Calu3 (cell line): ENCODE data around the gene RAB14. TPM values are rescaled to one million over a fixed set of nuclear protein-coding genes. Genes with fewer than 3 reads are reported as not detected.
A peak's percentile ranks its signal among the peaks of the same experiment; 100 is the strongest.

ENCODE experiments used
- BruUV-seq: library from RNA; stranded (reverse); fragments of 400-500 nt; replicated peaks from 2 replicates; lab custom pipeline; 2021; lab: Mats Ljungman, UMichigan
- CTCF ChIA-PET: fragments of 300-600 bp; sonication (Branson Sonifier 250); formaldehyde crosslinking; loops from one replicate; lab custom pipeline; 2022; ENCODE audit warnings: antibody characterized with exemption; lab: Charles Lee
- DNase-seq: peaks from one replicate; pipeline ENCODE4 v3.0.0; 2022
- H3K27ac Mint-ChIP-seq: one replicate; pipeline ENCODE4 v1.8.0; 2022; ENCODE audit warnings: mixed read lengths; ENCODE audit not compliant: unreplicated experiment
- H3K27me3 Mint-ChIP-seq: one replicate; pipeline ENCODE4 v1.8.0; 2022; ENCODE audit warnings: mixed read lengths; ENCODE audit not compliant: unreplicated experiment
- H3K36me3 Mint-ChIP-seq: one replicate; pipeline ENCODE4 v1.8.0; 2022; ENCODE audit warnings: mild to moderate bottlenecking, moderate library complexity, mixed read lengths; ENCODE audit not compliant: insufficient read depth, unreplicated experiment
- H3K4me1 Mint-ChIP-seq: one replicate; pipeline ENCODE4 v1.8.0; 2022; ENCODE audit warnings: mild to moderate bottlenecking, low read depth, mixed read lengths; ENCODE audit not compliant: unreplicated experiment
- H3K4me3 Mint-ChIP-seq: one replicate; pipeline ENCODE4 v1.8.0; 2022; ENCODE audit warnings: mild to moderate bottlenecking, low read depth, moderate library complexity, mixed read lengths; ENCODE audit not compliant: unreplicated experiment
- H3K9me3 Mint-ChIP-seq: one replicate; pipeline ENCODE4 v1.8.0; 2022; ENCODE audit warnings: low read depth, mixed read lengths; ENCODE audit not compliant: unreplicated experiment
- CTCF ChIP-seq: fragments of 200-600 bp; IDR thresholded peaks from one replicate; pipeline ENCODE4 v1.8.0; 2022; ENCODE audit warnings: antibody characterized with exemption; ENCODE audit not compliant: unreplicated experiment
- intact Hi-C: fragments of 100-400 bp; cut with micrococcal nuclease; formaldehyde crosslinking; loops from one replicate; pipeline ENCODE4 v1.10.0; 2022; ENCODE audit not compliant: unreplicated experiment
- total RNA-seq: library from RNA; stranded (reverse); gene quantifications from 2 replicates; pipeline ENCODE4 v1.2.3, GENCODE V29; 2022

RAB14 gene
- total RNA-seq, 1 experiment from 2014 or later = 42.5 TPM

- no peak for TF ChIP-seq CTCF
- DNase-seq = no peak
- no peak overlapping the region for H3K27ac Mint-ChIP-seq
- H3K27me3 Mint-ChIP-seq = no peaks in the 10 kb centered on the region
- no peaks in the 10 kb centered on the region for H3K36me3 Mint-ChIP-seq
- intact Hi-C loops = no loop called here
- H3K4me3 Mint-ChIP-seq = no peak overlapping the region
- no peaks in the 10 kb centered on the region for H3K9me3 Mint-ChIP-seq
- CTCF ChIA-PET = no interaction called here
- no TSS peak for BruUV-seq
- peaks cover 18% of the 10 kb centered on the region for H3K4me1 Mint-ChIP-seq
These were observed 23.6 kb upstream of the RAB14 start for GRCh38 chr9:121225240-121225639.

- peaks cover 18% of the 10 kb centered on the region for H3K4me1 Mint-ChIP-seq
- DNase-seq = no peak
- intact Hi-C loops = no loop called here
- BruUV-seq = no TSS peak
- CTCF ChIA-PET = interaction anchor here (1.4 kb wide), 1 partner anchor 56 kb away, joined by 3 read pairs; no protein-coding TSS in a partner anchor
- H3K9me3 Mint-ChIP-seq = no peaks in the 10 kb centered on the region
- H3K27ac Mint-ChIP-seq = peak overlapping the region; percentile 48
- no peak overlapping the region for H3K4me3 Mint-ChIP-seq
- TF ChIP-seq CTCF = peak; percentile 52
- H3K27me3 Mint-ChIP-seq = no peaks in the 10 kb centered on the region
- H3K36me3 Mint-ChIP-seq = no peaks in the 10 kb centered on the region
These were observed 21.0 kb upstream of the RAB14 start for GRCh38 chr9:121222524-121223171.

- H3K4me3 Mint-ChIP-seq = no peak overlapping the region
- no peaks in the 10 kb centered on the region for H3K9me3 Mint-ChIP-seq
- DNase-seq = no peak
- TF ChIP-seq CTCF = no peak
- no peak overlapping the region for H3K27ac Mint-ChIP-seq
- H3K27me3 Mint-ChIP-seq = no peaks in the 10 kb centered on the region
- intact Hi-C loops = no loop called here
- BruUV-seq = no TSS peak
- CTCF ChIA-PET = no interaction called here
- H3K4me1 Mint-ChIP-seq = peaks cover 18% of the 10 kb centered on the region
- H3K36me3 Mint-ChIP-seq = no peaks in the 10 kb centered on the region
These were observed 20.0 kb upstream of the RAB14 start for GRCh38 chr9:121221664-121222055.

GRCh38 chr9:121220996-121221663 is 19.5 kb upstream of the RAB14 start:
- Mint-ChIP-seq H3K27ac (no peak overlapping the region), H3K4me3 (no peak overlapping the region), H3K36me3 (no peaks in the 10 kb centered on the region), H3K4me1 (peaks cover 15% of the 10 kb centered on the region), H3K27me3 (no peaks in the 10 kb centered on the region), H3K9me3 (no peaks in the 10 kb centered on the region)
- no peak for DNase-seq
- no peak for TF ChIP-seq CTCF
- BruUV-seq = no TSS peak
- intact Hi-C loops = no loop called here
- CTCF ChIA-PET = no interaction called here
